ENCODE results near the gene UXS1.

The UXS1 gene

DNA sequence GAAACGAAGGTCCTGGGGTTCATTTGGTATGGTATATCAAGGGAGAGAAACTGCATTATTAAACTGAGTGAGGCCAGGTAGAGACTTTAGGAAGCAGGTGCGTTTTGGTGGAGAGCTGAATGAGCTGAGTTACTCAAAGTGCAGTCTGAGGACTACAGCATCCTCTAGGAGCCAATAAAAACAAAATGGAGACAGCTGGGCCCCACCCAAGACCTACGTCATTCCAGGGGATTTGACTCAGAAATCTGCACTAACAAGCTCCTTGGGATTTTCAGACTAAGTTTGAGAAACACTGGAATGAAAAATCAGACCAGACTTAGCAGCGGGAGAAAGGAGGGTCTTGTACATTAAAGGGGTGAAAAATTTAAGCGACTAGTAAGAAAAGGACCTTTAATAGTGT, 131.5 kb downstream of the UXS1 start:
- Histone ChIP-seq H3K4me3 (ENCODE audit: low read depth in 1 of 2, low read length in 2 of 2) (no peak overlapping the region), H3K9ac (ENCODE audit: low read length) (no peak overlapping the region), H3K27me3 (ENCODE audit: control insufficient read depth in 1 of 2, insufficient read depth in 2 of 2, low read length in 2 of 2) (peaks cover 0 to 7% of the 10 kb centered on the region in 2 donors), H3K9me3 (ENCODE audit: low read length) (no peaks in the 10 kb centered on the region), H3K4me1 (ENCODE audit: insufficient read depth, low read length) (peaks cover 9% of the 10 kb centered on the region), H3K27ac (ENCODE audit: low read depth, low read length) (no peak overlapping the region), H3K36me3 (ENCODE audit: insufficient read depth, low read length) (no peaks in the 10 kb centered on the region)

- Histone ChIP-seq H3K9ac (ENCODE audit: low read length) (no peak overlapping the region), H3K27ac (ENCODE audit: low read depth, low read length) (no peak overlapping the region), H3K9me3 (ENCODE audit: low read length) (no peaks in the 10 kb centered on the region), H3K4me1 (ENCODE audit: insufficient read depth, low read length) (peaks cover 9% of the 10 kb centered on the region), H3K4me3 (ENCODE audit: low read depth in 1 of 2, low read length in 2 of 2) (no peak overlapping the region), H3K36me3 (ENCODE audit: insufficient read depth, low read length) (no peaks in the 10 kb centered on the region), H3K27me3 (ENCODE audit: control insufficient read depth in 1 of 2, insufficient read depth in 2 of 2, low read length in 2 of 2) (peaks cover 0 to 7% of the 10 kb centered on the region in 2 donors)
Observed at GRCh38 chr2:106061611-106062349, 132.3 kb downstream of the UXS1 start.

GRCh38 chr2:106059416-106060065, 134.6 kb downstream of the UXS1 start:
- Histone ChIP-seq H3K27me3 (ENCODE audit: control insufficient read depth in 1 of 2, insufficient read depth in 2 of 2, low read length in 2 of 2) (no peaks in the 10 kb centered on the region), H3K36me3 (ENCODE audit: insufficient read depth, low read length) (no peaks in the 10 kb centered on the region), H3K4me1 (ENCODE audit: insufficient read depth, low read length) (no peaks in the 10 kb centered on the region), H3K9me3 (ENCODE audit: low read length) (no peaks in the 10 kb centered on the region), H3K9ac (ENCODE audit: low read length) (no peak overlapping the region), H3K27ac (ENCODE audit: low read depth, low read length) (no peak overlapping the region), H3K4me3 (ENCODE audit: low read depth in 1 of 2, low read length in 2 of 2) (no peak overlapping the region)

DNA sequence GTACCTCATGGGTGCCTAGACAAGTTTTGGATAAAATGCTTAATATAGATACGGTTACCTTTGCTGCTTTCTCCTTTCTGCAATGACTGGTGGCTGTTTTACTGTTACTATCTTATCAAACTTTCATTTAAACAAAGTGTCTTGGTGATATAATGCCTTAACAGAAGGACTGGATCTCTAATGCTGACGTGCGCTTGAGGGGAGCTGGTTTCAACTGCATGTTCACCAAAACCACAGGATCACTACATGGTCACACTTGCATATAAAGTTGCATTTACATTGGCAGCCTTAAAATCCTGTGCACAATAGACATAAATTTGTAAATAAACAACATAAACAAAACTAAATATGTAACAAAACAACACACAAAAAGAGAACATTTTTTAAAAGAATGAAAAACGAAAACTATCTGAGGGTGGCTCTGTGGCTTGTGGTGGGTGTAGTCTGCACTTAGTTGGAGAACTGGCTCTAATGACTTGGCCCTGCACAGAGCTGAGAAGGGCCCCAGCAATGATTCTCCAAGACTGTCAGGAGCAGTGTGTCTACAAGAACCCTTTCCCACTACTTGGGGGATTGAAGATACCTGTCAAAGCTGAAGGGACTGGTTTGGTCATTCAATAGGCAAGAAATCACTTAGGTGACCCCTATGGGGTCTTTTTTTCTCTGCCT, 135.5 kb downstream of the UXS1 start:
- Histone ChIP-seq H3K4me3 (ENCODE audit: low read depth in 1 of 2, low read length in 2 of 2) (no peak overlapping the region), H3K9ac (ENCODE audit: low read length) (no peak overlapping the region), H3K9me3 (ENCODE audit: low read length) (no peaks in the 10 kb centered on the region), H3K4me1 (ENCODE audit: insufficient read depth, low read length) (no peaks in the 10 kb centered on the region), H3K27ac (ENCODE audit: low read depth, low read length) (no peak overlapping the region), H3K36me3 (ENCODE audit: insufficient read depth, low read length) (no peaks in the 10 kb centered on the region), H3K27me3 (ENCODE audit: control insufficient read depth in 1 of 2, insufficient read depth in 2 of 2, low read length in 2 of 2) (no peaks in the 10 kb centered on the region)

GRCh38 chr2:106057206-106057605, 136.9 kb downstream of the UXS1 start:
- H3K9ac ChIP-seq (ENCODE audit: low read length), result no peak overlapping the region
- H3K36me3 ChIP-seq (ENCODE audit: insufficient read depth, low read length), result no peaks in the 10 kb centered on the region
- no peak overlapping the region for H3K27ac ChIP-seq (ENCODE audit: low read depth, low read length)
- no peaks in the 10 kb centered on the region for H3K4me1 ChIP-seq (ENCODE audit: insufficient read depth, low read length)
- H3K9me3 ChIP-seq (ENCODE audit: low read length), result no peaks in the 10 kb centered on the region
- no peaks in the 10 kb centered on the region for H3K27me3 ChIP-seq (ENCODE audit: control insufficient read depth in 1 of 2, insufficient read depth in 2 of 2, low read length in 2 of 2)
- no peak overlapping the region for H3K4me3 ChIP-seq (ENCODE audit: low read depth in 1 of 2, low read length in 2 of 2)

- no peak overlapping the region for H3K9ac ChIP-seq (ENCODE audit: low read length)
- no peaks in the 10 kb centered on the region for H3K9me3 ChIP-seq (ENCODE audit: low read length)
- no peaks in the 10 kb centered on the region for H3K4me1 ChIP-seq (ENCODE audit: insufficient read depth, low read length)
- no peaks in the 10 kb centered on the region for H3K27me3 ChIP-seq (ENCODE audit: control insufficient read depth in 1 of 2, insufficient read depth in 2 of 2, low read length in 2 of 2)
- no peaks in the 10 kb centered on the region for H3K36me3 ChIP-seq (ENCODE audit: insufficient read depth, low read length)
- no peak overlapping the region for H3K27ac ChIP-seq (ENCODE audit: low read depth, low read length)
- no peak overlapping the region for H3K4me3 ChIP-seq (ENCODE audit: low read depth in 1 of 2, low read length in 2 of 2)
Observed at GRCh38 chr2:106054880-106055655, 139.0 kb downstream of the UXS1 start.

- Histone ChIP-seq H3K27me3 (ENCODE audit: control insufficient read depth in 1 of 2, insufficient read depth in 2 of 2, low read length in 2 of 2) (no peaks in the 10 kb centered on the region), H3K4me1 (ENCODE audit: insufficient read depth, low read length) (no peaks in the 10 kb centered on the region), H3K4me3 (ENCODE audit: low read depth in 1 of 2, low read length in 2 of 2) (no peak overlapping the region), H3K27ac (ENCODE audit: low read depth, low read length) (no peak overlapping the region), H3K9me3 (ENCODE audit: low read length) (no peaks in the 10 kb centered on the region), H3K36me3 (ENCODE audit: insufficient read depth, low read length) (no peaks in the 10 kb centered on the region), H3K9ac (ENCODE audit: low read length) (no peak overlapping the region)
Observed at GRCh38 chr2:106054321-106054720, 139.8 kb downstream of the UXS1 start.

DNA sequence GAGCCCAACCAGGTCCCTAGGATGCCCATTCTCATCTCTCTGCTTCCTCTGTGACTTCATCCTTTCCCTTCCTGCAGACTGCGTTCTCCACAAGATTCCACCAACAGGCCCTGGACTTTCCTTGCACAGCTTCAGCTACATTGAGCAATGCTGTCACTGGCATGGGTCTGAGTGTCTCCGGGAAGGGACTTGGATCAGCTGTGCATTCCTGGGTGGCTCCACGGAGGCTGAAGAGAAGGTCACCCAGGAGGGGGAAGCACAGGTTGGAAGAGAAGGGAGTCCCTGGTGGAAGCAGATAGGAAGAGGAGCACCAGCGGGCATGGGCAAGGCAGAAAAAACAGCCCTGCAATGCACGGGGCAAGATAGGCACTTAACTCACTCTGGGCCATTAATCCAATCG, 140.5 kb downstream of the UXS1 start:
- H3K4me1 ChIP-seq (ENCODE audit: insufficient read depth, low read length), result no peaks in the 10 kb centered on the region
- H3K27me3 ChIP-seq (ENCODE audit: control insufficient read depth in 1 of 2, insufficient read depth in 2 of 2, low read length in 2 of 2), result no peaks in the 10 kb centered on the region
- H3K9me3 ChIP-seq (ENCODE audit: low read length), result no peaks in the 10 kb centered on the region
- H3K9ac ChIP-seq (ENCODE audit: low read length), result no peak overlapping the region
- no peak overlapping the region for H3K4me3 ChIP-seq (ENCODE audit: low read depth in 1 of 2, low read length in 2 of 2)
- H3K36me3 ChIP-seq (ENCODE audit: insufficient read depth, low read length), result no peaks in the 10 kb centered on the region
- no peak overlapping the region for H3K27ac ChIP-seq (ENCODE audit: low read depth, low read length)

DNA sequence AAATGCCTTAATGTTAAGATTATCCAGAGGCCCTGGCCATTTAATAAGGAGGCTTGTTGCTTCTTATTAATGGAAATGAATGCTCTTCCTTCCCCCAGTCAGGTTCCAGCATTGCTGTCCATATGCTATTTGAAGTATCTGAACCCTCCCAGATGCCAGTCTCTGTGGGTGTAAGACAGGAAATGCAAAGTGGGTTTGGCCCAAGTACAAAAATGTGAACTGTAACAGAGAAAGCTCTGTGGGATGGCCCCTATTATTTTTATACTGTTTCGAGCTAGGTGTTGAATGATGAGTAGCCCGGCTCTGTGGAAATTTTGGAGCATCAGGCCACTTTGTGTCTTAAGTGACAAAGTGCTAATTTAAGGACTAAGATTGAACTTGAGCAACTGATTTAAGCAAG, 141.0 kb downstream of the UXS1 start:
- Histone ChIP-seq H3K27me3 (ENCODE audit: control insufficient read depth in 1 of 2, insufficient read depth in 2 of 2, low read length in 2 of 2) (no peaks in the 10 kb centered on the region), H3K9me3 (ENCODE audit: low read length) (no peaks in the 10 kb centered on the region), H3K36me3 (ENCODE audit: insufficient read depth, low read length) (no peaks in the 10 kb centered on the region), H3K9ac (ENCODE audit: low read length) (no peak overlapping the region), H3K4me1 (ENCODE audit: insufficient read depth, low read length) (no peaks in the 10 kb centered on the region), H3K4me3 (ENCODE audit: low read depth in 1 of 2, low read length in 2 of 2) (no peak overlapping the region), H3K27ac (ENCODE audit: low read depth, low read length) (no peak overlapping the region)

DNA sequence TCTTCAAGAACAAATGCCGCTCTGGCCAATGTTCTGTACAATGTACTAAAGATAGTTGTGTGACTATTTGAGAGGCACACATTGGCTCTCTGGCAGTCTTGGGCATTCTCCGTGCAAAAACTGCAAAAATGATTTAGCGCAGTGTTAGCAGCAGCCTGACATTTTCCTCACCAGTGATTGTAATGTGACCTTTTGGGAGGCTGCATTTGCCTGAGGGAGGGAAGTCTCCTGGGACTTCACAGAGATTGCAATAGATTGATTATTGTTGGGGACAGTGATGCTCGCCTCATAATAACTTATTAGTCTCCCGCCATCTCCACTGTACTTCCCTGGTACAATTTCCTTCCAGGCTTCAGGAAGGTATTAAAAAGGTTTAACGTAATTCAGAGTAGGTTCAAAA, 149.2 kb downstream of the UXS1 start:
- peaks cover 26% of the 10 kb centered on the region for H3K4me1 ChIP-seq (ENCODE audit: insufficient read depth, low read length)
- no peaks in the 10 kb centered on the region for H3K36me3 ChIP-seq (ENCODE audit: insufficient read depth, low read length)
- no peaks in the 10 kb centered on the region for H3K9me3 ChIP-seq (ENCODE audit: low read length)
- H3K27me3 ChIP-seq (ENCODE audit: control insufficient read depth in 1 of 2, insufficient read depth in 2 of 2, low read length in 2 of 2), result no peaks in the 10 kb centered on the region
- H3K27ac ChIP-seq (ENCODE audit: low read depth, low read length), result no peak overlapping the region
- no peak overlapping the region for H3K9ac ChIP-seq (ENCODE audit: low read length)
- no peak overlapping the region for H3K4me3 ChIP-seq (ENCODE audit: low read depth in 1 of 2, low read length in 2 of 2)

- Histone ChIP-seq H3K27ac (ENCODE audit: low read depth, low read length) (no peak overlapping the region), H3K9me3 (ENCODE audit: low read length) (no peaks in the 10 kb centered on the region), H3K27me3 (ENCODE audit: control insufficient read depth in 1 of 2, insufficient read depth in 2 of 2, low read length in 2 of 2) (no peaks in the 10 kb centered on the region), H3K4me3 (ENCODE audit: low read depth in 1 of 2, low read length in 2 of 2) (no peak overlapping the region), H3K4me1 (ENCODE audit: insufficient read depth, low read length) (peaks cover 31% of the 10 kb centered on the region), H3K9ac (ENCODE audit: low read length) (no peak overlapping the region), H3K36me3 (ENCODE audit: insufficient read depth, low read length) (no peaks in the 10 kb centered on the region)
Observed at GRCh38 chr2:106044021-106044420, 150.1 kb downstream of the UXS1 start.

Measured in muscle layer of colon (tissue), 2 donors.